Stimulated activated CD4-positive, alpha-beta T cell treated with anti-CD3 and anti-CD28 coated beads, Interleukin-4, amount 100 ng/mL, for 4 hours (primary cell): ENCODE measurements around the gene SAP130.

ENCODE experiments used
- DNase-seq, 2 experiments: peaks; one replicate each; pipeline ENCODE4 v3.0.0-alpha.2; 2020

Gene SAP130

DNA sequence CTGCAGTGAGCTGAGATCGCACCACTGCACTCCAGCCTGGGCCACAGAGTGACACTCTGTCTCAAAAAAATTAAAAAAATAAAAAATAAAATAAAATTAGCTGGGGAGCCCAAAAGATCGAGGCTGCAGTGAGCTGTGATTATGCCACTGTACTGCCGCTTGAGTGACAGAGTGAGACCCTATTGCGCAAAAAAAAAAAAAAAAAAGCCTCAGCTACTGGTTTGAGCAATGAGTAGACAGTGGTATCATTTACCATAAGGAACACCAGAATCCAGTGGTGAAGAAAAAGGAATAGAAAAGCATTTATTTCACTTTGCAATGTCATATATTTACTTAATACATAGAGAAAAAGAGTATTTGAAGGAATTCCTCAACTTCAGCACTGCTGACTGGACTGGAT is 3.0 kb downstream of the SAP130 start:
- no peak for DNase-seq

DNA sequence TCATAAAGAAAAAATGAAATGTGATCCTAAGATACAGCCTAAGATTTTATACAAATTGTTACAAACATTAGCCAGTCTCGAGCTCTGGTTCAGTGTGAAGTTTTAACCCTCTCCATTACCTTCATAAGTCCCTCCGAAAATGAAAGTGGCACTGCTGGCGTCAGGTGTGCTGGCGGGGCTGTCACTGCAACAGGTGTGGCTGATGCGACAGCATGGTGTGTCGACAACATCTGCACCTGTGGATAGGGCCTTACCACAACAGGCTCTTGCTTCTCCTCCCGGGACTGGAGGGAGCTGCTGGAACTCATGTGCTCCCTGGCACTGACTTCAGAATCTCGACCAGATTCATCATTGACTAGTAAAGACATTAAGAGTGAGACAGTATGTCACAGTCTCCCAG is 10.3 kb downstream of the SAP130 start:
- no peak for DNase-seq

GRCh38 chr2:128016620-128017019 is 11.2 kb downstream of the SAP130 start:
- no peak for DNase-seq

DNA sequence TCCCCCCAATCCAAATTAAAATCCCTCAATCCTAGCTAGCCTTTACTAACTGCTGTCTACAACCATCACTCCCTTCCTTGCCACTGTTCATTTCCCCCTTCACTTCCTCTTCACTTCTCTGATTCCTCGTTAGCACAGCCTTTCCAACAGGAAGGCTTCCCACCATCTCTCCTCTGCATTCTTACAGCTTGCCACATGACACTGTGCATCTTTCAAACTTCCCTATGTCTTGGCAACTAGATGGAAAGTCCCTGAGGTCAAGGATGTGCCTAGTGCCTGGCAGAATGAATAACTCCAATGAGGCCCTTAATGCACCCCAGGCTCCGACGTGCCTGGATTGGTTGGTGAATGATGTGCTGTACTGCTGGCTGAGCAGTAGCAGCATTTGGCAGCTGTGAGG is 15.2 kb downstream of the SAP130 start:
- no peak for DNase-seq

DNA sequence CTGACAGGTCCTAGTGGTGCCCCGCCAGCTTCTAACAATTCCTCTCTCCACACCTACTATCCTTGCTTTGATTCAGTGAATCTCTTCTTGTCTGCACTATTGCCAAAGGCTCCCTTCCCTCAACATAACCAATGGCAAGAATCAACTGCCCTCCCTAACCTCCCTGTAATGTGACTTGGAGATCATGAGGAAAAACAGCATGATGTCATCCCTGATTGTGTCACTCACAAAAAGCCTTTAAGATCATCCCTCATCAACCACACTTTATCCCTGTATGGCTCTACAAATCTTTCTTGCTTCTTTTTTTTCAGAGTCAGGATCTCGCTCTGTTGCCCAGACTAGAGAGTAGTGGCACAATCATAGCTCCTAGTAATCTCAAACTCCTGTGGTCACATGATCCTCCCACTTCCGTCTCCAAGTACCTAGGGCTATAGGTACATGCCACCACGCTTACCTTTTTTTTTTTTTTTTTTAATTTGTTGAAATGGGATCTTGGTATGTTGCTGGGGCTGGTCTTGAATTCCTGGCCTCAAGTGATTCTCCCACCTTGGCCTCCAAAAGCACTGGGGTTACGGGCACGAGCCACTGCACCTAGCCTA is 19.7 kb downstream of the SAP130 start:
- DNase-seq, result no peak

GRCh38 chr2:128004509-128004908 is 23.4 kb downstream of the SAP130 start:
- DNase-seq, result no peak

DNA sequence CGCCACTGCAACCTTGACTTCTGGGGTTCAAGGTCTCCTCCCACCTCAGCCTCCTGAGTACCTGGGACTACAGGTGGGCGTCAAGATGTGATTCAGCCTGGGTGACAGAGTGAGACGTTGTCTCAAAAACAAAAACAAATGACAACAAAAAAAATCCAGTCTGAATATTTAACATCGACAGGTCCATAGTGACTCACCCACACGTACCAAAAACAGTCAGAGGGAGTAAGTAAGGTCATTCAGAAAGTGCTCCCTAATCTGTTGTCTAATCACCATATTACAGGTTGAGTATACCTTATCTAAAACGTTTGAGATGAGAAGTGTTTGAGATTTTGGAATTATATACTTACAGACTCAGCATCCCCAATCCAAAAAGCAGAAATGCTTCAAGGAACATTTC is 24.4 kb downstream of the SAP130 start:
- DNase-seq, result no peak

DNA sequence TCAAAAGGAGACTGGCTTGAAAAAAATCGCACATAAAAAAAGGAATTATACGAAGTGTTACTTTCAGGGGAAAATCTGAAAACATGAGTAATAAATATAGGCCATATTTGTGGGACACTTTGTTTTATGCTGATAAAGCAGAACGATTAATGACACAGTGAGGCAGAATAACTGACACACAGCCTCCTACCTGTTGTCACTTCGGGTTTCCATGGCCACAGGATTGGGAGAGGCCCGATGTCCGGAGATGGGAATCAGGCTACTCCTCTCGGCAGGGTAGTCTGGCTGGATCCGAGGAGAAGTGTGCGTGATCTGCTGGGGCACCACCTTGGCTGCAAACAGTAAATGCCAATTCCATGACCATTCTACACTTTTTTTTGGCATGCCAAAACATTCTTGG is 31.7 kb downstream of the SAP130 start:
- DNase-seq, result no peak

DNA sequence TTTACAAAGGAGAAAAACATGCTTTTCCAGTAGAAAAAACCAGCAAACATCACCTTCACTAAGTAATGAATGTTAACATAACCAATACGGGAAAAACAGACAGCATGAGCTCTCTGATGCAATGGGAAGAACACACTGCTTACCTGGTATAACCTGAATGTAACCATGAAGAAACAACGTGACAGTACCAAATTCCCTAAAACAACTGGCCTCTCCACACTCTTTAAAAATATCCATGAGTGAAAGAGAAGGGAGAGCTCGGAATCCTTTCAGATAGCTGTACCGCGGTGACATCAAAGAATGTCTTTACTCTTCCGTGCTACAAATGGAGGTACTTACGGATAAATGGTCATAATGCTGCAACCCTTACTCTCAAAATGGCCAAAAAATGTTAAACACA is 32.1 kb downstream of the SAP130 start:
- DNase-seq, result no peak

GRCh38 chr2:127993659-127994058 is 34.2 kb downstream of the SAP130 start:
- DNase-seq, result no peak

- no peak for DNase-seq
Observed at GRCh38 chr2:127991742-127992141, 36.1 kb downstream of the SAP130 start.

DNA sequence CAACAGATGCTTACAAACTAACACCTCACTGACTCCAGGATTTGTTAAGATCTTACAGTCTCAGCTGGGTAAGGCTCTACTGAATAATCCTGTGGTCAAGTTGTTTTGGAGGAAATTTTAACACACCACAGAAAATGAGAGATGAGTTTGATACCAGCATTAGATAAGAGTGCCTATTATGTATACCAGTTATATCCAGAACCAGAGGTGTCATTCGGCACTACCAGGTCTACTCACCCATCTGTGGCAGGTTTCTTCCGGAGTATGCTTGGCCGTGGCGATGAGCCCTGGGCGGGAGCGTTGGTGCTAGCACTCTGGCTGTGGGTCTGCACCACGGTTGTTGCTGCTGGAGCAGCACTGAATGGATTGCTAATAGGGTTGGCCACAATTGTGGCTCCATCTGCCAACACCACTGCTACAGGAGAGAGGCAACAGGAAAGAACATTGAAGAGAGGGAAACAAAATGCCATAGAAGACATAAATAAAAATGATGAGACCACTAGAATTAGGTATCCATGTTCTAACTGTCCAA is 41.2 kb downstream of the SAP130 start:
- no peak for DNase-seq

DNA sequence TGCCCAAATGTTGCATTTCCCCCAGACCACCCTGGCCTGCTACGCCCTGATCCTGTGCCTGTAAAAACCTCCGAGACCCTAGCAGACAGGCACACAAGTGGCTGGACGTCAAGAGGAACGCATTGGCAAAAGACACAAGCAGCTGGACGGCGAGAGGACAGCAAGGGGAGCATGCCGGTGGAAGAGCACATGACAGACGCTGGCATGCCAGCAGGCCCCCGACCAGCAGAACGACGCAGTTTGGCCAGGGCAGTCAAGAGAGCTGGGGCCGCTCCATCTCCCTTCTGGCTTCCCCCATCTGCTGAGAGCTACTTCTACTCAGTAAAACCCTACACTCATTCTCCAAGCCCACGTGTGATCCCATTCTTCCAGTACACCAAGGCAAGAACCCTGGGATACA is 42.1 kb downstream of the SAP130 start:
- DNase-seq, result no peak

DNA sequence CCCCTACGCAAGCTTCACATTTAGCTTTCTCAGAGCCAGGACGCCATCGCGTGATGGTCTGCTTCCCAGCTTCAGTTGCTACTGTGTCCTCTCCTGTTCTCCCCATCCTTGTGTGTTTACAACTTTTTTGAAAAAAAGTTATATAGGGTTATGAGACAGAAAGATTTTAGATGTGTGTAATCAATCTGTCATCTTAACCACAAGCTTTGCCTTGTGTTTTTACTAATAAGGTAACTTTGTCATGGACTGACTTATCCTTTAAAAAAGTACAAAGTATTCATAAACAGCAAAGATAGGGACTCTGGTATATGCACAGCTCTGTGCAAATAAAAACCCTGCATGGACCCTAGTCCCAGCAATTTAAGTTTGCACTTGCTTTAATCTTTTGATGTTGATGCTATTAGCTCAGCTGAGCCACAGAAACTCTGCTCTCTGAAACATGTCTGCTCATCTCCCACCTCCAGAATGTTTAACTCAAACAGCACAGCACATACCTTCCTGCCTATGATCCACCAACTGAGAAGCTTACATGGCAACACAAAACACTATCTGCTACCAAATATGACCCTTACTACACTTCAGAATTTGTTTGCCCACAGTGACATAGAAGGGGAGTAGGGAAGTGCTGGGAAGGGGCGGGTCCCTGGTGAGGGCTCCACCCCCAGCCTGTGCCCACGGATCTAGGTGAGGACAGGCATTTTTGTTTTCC is 42.7 kb downstream of the SAP130 start:
- no peak for DNase-seq

- DNase-seq, result no peak
Observed at GRCh38 chr2:127984551-127984950, 43.3 kb downstream of the SAP130 start.

DNA sequence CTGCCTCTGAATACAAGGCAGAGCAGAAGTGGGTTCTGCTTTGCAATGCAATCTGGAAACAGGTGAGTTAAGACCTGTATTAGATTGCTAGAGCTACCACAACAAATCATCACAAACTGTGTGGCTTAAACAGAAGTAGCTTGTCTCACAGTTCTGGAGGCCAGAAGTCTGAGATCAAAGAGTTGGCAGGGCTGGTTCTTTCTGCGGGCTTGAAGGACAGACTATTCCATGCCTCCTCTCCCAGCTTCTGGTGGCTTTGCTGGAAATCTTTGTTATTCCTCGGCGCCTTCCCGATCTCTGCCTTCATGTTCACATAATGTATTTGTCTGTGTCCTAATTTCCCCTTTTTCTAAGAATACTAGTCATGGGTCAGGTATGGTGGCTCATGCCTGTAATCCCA is 58.4 kb downstream of the SAP130 start:
- no peak for DNase-seq

DNA sequence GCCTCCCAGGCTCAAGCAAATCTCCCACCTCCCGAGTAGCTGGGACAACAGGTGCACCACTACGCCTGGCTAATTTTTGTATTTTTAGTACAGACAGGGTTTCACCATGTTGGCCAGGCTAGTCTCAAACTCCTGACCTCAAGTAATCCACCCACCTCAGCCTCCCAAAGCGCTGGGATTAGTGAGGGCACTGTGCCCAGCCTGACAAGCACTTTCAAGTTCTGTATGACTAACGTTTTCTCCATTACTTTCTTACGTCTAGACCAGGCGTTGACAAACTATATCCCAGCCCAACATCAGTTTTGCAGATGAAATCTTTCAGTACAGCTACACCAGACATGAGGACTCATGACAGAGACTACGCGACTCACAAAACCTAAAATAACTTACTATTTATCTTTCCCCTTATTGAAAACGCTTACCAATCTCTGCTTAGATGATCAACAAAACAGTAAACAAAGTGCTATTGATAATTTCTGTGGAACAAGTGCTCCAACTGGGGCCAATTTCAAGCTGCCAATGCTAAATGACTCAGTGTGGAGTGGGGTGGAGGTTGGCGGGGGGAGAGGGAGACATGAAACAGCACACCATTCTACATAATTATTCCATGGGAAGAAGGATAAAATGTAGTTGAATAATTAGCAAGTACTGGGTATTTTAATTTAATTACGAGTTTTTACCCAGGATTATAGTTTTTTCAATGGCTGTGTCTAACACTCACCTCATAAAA is 59.1 kb downstream of the SAP130 start:
- no peak for DNase-seq

- no peak for DNase-seq
Observed at GRCh38 chr2:127961729-127962128, 66.1 kb downstream of the SAP130 start.

- DNase-seq, result no peak
Observed at GRCh38 chr2:127957240-127957639, 70.6 kb downstream of the SAP130 start.

DNA sequence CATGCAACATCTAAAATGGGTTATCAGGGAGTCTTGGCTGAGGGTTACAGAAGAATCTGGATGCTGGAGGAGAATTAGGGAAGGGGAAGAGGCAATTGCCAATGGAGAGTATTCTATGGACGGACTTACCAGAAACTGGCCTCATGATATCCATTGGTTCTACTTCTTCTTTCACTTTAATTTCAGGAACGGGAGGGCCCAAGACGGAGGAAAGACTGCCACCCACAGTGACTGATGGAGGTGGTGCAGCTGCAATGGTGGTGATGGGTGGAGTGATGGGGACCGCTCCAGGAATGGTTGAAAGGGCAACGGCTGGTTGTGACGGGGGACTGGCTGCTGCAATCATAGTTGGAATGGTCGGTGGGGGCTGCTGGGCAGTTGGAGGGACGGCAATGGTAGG is 73.0 kb downstream of the SAP130 start:
- DNase-seq, result no peak

DNA sequence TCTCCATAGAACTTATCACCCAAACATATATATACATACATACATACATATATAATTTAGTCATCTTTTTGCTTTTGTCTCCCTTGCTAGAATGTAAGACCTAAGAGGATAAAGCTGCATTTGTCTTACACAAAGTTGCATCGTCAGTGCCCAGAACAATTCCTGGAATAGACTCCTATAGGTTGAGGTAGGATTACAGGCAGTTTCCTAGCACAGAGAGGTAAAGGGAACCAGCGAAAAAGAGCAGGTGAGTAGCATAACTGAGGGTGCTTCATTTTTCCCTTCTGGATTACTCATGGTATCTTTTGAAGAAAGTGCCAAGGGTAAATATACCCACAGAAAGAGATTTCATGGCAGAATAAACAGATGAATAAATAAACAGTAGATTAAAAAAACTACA is 74.0 kb downstream of the SAP130 start:
- DNase-seq, result no peak

GRCh38 chr2:127953128-127953718 is 74.6 kb downstream of the SAP130 start:
- DNase-seq, result no peak

DNA sequence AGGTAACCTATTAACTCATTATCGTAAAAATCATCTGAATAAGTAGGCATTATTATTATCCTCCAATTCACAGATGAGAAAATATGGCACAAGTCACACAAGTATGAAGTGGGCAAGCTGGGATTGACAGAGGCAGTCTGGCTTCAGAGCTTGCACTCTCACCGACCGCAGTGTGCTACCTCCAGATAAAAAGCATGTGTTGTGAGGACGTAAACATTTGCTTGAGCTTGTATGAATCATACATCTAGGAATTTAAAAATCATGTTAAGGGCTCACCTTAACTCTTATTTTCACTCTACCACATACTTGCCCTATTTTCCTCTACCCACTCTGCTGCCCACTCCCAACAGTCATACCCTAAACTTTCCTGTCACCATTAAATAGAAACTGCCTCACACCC is 76.8 kb downstream of the SAP130 start:
- no peak for DNase-seq

- DNase-seq, result no peak
Observed at GRCh38 chr2:127950264-127950663, 77.6 kb downstream of the SAP130 start.
